NCI-H2196 (cell line): ENCODE data around the gene CENPV.

Source experiments
- DNase-seq: peaks from one replicate; lab custom pipeline; 2025; ENCODE audit not compliant: unreplicated experiment; lab: John Stamatoyannopoulos, UW

CENPV gene

DNA sequence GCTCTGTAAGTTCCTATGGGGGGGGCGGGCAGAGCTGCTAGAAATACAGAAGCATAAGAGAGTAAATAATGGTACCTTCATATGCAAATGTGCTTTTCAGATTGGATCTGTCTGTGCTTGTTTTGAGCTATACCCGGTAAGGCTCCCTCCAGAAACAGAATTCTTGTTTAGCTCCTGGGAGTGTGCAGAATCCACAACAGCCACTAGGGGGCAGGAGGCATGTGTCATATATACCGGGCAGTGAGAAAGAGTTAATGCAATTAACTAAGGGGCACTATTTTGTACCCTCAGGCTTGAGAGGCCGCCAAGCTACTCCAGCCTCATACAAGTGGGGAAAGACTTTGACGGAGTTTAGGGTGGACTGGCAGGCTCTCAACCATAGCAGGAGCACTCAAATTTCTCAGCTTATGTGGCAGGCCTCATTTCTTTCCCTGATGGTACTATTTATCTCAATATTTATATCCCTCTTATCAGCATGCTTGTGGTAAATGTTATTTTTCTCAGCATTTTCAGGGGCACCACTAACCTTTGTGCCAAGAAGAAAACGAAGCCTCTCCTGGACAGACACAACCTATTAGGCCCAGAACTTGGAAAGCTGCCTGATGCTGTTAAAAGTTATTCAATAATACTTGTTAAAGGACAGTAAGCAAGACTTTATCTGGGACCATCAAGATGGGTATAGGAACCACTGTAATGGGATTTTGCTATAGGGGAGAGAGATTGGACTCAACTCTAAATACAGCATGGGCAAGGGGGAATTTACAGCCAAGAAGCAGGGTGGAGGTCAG, 10.7 kb upstream of the CENPV start:
- peak; percentile 58 for DNase-seq

DNA sequence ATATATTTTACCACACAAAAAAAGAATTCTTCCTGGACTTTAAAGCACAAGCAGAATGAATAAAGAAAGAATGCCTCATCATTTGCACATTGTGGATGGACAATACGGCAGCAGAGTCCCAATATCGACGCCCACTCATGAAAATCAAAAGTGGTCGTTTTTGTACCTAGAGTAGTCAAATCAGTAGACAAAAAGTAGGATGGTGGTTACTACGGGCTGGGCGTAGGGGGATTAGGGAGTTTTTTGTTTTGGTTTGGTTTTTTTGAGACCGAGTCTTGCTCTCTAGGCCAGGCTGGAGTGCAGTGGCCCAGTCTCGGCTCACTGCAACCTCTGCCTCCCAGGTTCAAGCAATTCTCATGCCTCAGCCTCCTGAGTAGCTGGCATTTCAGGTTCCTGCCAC, 8.6 kb upstream of the CENPV start:
- DNase-seq = no peak

DNA sequence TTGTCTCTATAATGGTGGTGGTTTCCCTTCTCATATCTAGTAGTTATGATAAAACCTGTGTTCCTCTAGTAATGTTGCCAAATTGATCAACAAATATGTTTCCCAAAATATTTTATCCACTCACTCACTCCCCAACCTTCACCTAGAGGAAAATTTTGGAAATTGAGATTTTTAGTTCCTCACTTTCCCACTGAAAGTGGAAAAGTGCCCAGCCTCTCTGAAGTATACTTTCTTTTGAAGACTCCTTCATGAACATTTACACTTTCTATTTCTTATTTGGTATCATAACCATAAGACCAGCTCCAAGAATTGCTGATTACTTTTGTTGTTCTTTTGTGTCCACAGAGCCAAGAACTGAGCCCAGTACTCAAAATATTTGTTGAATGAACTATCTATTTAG, 5.1 kb upstream of the CENPV start:
- DNase-seq = no peak

DNA sequence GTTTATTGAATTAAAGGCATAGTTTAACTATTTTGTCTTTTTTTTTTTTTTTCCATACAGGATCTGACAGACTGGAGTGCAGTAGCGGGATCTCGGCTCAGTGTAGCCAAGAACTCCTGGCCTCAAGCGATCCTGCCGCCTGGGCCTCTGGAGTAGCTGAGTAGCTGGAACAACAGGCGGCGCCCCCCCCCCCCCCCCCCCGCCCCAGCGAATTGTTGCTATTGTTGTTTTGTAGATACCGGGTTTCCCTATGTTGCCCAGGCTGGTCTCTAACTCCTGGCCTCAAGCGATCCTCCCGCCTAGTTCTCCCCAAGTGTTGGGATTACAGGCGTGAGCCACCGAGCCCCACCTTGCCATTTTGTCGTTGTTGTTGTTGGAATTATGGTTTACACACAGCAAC, 1.3 kb upstream of the CENPV start:
- no peak for DNase-seq

DNA sequence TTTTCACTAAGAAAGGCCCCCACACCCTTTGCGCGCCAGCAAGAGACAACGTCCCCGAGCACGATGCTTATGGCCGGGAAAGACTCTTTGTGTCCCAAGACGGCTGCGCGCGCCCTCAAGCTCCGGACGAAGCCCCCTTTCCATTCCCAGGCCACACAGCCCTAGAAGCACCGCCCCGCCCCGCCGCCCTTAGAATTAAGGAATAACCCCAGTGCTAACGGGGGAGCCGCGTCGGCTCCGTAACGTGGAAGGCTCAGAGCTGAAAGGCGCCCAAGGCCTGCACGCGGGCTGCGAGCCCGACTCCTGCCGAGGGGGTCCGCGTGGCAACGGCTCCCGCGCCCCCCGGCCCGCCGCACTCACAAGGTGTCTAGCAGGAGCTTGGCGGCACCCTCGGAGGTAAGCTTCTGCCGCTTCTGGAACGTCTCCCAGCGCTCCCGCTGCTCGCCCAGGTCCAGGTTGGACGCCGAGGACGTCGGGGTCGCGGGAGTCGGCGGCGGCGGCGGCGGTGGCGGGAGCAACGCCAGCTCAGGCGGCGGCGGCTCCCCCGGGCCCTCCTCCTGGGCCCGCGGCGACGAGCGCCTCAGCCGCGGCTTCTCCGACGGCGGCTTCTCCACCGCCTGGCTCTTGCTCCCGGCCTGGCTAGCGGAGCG, 477 bp downstream of the CENPV start:
- DNase-seq = no peak

DNA sequence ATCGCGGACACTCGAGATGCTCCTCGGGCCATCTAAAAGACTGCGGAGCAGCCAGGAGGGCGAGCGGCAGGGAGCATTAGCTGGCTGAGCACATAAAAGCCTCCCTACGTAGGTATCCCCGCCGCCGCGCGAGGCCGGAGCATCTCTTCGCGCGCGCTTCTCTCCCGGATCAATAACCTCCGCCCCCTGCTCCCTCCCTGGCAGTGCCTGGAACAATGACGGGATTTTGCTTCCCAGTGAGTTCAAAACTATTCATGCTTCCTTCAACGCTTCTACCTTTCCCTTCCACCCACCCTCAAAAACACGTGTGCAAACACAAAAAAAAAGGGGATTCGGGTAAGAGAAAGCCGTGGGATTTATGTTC, 984 bp downstream of the CENPV start:
- peak; percentile 19 for DNase-seq

DNA sequence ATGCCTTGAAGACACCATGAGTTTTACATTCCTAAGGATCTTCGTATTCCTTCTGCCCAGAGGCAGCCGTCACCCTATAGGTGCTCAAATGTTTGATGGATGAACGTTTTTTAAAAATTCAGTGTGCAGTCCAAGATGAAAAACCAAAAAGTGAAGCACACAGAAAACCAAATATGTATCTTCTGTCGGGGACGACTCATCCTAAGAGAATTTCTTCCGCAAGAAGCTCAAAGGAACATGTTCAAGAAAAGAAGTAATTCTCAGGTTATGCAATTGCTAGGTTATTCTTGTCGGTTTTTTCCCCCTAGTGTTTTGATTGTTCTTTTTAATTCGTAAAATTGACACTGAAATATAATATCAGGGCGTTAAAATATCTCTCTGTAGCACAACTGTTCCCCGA, 1.4 kb downstream of the CENPV start:
- DNase-seq = no peak

DNA sequence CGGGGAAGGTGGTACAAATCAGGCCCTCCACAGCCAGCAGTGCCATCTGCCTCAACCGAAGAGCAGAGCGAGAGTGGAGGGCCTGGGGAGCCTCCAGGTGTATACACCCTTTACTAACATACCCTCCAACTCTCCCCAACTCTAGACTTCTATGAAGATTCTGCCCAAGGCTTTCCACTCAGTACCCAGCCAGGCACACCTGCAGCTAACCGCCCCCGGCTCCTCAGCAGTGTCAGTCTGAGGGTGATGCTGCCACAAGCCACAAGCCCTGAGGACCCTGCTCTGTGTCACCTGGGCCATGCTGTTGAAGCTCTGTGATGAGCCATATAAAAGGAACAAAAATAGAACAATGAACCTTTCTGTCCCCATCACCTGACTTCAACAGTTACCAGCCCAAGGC, 3.8 kb downstream of the CENPV start:
- DNase-seq = no peak

DNA sequence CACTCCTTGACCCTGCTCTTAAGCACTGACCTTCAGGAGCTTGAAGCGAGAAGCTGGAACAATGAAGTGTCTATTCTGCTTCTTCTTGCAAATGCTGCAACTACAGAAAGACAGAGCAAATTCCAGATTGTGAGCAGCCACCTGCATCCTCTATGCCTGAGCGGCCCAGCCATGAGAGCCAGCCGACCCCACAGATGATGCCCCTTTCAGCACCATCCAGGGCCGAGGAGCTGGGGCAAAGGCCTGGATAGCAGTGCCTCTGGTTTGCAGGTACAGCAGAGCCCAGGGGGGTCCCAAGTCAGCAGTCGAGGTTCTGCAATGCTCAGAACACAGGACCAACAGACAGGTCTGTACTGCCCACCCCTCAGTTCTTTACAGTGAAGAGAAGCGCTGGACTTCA, 4.7 kb downstream of the CENPV start:
- no peak for DNase-seq

DNA sequence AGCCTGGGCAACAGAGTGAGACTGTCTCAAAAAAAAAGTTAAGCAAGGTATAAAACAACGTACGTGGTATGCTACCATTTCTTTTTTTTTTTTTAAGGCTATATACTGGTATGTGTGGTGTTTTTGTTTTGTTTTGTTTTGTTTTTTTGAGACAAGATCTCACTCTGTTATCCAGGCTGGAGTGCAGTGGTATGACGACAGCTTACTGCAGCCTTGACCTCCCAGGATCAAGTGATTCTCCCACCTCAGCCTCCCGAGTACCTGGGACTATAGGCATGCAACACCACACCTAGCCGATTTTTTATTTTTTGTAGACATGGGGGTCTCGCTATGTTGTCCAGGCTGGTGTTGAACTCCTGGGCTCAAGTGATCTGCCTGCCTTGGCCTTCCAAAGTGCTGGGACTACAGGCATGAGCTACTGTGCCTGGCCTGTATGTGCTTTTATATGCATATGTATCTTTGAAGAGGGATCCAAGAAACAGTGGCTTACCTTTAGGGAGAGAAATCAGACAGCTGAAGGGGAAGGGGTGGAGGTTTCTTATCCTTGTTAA, 6.5 kb downstream of the CENPV start:
- no peak for DNase-seq

DNA sequence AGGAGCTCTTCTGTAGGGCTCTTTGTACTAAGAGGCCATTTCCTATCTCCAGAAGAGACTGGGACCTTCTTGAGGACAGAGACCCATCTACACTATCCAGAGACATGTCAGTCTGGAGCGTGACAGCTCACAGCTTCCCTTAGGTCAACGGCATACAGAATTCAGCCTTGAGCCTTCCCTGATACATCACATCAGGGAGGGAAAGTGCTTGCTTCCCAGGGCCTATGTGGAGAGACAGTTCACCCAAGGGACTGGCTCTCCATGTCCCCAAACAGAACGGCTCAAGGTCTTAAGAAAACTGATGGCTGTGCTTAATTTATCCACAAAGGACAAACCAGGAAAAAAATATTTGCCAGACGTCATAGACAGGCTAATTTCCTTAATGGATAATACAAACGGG, 7.7 kb downstream of the CENPV start:
- DNase-seq = no peak

DNA sequence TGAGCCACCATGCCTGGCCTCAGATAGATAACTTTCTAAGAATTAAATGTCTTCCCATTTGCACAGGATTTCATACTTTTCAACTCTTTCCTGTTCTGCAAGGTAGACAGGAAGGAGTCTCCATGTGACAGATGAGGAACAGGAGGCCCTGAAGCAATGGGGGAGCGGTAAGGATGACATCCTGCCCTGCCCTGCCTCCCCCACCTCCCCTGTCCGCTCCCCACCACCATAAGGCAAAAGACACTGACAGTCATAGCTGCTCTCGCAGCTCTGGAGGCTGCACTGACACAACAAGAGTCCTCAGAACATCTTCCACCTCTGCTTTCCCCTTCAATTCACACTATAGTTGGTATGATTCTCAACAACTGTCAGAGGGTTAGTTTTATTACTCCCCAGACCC, 9.7 kb downstream of the CENPV start:
- no peak for DNase-seq

DNA sequence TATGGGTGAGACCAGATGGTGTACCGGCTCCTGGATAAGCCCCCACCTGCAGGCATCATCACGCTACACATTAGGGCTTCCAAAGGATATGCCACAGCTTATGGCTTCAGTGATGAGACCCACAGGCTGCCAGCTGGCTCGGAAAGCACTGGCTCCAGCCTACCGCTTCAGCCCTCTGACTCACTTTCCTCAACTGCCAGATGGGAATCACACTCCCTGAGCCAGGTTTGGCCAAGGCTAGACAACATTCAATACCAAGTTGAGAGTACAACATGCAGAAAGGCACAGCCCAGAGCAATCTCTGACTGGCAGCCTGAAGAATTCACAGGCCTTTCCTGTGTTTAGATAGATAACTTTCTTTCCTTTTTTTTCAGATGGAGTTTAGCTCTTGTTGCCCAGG, 10.3 kb downstream of the CENPV start:
- no peak for DNase-seq

DNA sequence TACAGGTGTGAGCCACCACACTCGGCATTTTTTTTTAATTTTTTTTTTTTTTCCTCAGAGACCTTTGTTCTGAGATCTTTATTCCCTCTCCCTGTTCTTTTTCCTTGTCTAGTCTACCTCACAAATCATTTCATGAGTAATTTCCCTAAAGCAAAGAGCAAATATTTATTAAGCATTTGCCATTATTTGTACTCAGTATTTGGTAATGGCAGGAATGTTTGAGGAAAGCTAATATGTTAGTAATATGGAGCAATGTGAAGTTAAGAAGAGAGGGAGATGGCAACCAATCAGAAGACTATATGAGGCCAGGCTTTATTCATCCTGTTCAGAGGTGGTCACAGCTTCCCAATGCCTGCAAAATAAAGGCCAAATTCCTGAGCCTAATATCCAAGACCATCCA, 13.3 kb downstream of the CENPV start:
- DNase-seq = no peak

DNA sequence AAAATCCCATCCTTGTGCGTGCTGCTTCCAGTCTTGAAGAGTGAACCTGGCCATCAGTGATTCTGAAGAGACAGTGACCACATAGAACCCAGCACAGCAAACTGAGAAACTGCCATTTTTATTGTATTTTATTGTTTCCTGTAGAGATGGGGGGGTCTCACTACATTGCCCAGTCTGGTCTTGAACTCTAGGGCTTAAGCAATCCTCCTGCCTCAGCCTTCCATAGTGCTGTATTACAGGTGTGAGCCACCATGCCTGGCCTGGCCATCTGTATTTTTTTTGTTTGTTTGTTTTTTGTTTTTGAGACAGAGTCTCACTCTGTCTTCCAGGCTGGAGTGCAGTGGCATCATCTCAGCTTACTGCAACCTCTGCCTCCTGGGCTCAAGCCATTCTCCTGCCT, 13.9 kb downstream of the CENPV start:
- DNase-seq = no peak

DNA sequence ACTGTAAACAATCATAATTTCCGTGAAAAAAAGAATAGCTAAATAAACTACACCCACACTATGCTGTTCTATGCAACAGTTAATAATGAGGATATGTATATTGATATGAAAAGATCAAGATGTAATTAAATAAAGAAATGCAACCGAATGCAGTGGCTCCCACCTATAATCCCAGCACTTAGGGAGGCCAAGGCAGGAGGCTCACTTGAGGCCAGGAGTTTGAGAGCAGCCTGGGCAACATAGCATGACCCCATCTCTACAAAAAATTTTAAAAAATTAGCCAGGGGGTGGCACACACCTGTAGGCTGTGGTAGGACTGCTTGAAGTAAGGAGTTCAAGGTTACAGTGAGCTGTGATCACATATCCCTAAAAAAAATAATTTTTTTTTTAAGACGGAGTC, 14.9 kb downstream of the CENPV start:
- no peak for DNase-seq

DNA sequence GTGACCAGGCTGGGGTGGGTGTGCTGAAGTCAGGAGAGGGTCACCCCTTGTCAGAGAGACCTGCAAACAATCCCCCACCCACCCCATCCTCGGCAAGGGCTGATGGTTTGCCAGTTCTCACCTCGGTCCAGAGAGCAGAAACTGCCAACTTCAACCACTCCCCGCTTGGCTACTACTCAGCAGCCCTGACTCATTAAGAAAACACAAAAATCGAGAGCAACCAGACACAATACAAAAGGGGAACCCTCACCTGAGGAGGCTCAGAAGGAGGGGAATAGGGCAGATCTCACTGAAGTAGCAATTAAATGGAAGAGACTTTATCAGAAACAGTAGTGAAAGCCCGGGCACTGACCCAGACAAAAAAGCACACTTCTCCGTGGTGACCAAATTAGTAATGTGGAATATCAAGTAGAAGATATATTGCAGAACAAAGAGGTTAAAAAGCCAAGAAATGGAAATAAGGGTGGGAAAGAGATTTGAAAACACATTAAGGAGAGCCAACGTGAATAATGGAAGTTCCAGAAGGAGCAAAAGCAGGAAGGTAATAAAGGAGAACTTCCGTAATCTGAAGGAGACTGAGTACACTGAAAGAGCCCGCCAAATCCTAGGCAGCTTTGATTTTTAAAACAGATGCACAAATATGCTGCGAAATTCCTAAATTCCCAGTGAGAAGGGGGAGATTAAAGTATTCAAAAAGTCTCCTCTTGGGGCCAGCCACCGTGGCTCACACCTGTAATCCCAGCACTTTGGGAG, 23.6 kb downstream of the CENPV start:
- no peak for DNase-seq

DNA sequence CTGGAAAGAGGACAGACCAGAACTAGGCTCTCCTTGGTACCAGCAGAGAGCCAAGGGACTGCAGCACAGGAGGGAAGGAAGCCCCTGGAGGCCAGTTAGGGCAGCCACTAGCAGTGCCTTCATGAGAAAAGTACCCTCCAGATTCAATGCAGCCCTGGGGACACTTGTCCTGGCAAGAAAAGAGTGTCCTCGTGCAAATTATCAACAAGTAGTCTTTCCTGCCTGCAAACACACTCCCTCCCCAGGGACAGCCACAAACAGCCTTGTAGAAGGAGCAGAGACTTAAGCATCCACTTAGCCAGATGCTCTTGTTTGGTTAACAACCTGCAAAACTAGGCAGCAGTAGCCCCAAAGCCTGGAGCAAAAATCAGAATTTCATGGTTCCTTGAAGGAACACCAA, 24.3 kb downstream of the CENPV start:
- no peak for DNase-seq

DNA sequence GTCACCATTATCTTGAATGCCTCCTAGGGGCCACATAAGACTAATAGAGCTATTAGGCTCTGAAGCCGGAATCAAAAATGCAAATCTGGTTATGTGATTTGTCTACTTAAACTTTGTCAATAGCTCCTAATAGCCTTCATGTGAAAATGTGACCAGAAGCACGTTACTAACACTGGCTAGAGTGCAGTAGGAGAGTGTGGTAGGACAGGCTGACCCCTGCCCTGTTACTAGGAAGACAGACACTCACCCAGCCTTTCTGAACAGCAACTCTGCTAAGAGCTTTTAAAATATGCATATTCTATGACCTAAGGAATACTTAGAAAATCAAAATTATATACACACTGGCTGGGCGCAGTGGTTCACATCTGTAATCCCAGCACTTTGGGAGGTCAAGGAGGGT, 26.3 kb downstream of the CENPV start:
- no peak for DNase-seq

DNA sequence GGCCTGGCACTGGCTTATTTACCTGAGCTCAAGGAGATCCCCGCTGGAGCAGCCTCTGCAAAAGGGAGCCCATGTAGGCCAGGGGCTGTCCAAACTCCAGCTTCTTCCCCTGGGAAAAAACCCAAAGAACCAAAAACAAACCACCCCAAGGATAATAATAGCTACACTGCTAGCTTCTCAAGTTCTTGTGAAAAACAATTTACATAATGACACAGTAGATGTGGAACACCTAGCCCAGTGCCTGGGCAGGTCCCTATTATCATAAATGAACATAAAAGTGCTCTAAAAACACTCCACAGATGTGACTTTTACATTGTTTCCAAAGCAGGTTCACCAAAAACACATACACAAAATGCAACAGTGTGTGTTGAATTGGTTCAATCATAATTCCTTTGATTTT, 27.3 kb downstream of the CENPV start:
- no peak for DNase-seq

DNA sequence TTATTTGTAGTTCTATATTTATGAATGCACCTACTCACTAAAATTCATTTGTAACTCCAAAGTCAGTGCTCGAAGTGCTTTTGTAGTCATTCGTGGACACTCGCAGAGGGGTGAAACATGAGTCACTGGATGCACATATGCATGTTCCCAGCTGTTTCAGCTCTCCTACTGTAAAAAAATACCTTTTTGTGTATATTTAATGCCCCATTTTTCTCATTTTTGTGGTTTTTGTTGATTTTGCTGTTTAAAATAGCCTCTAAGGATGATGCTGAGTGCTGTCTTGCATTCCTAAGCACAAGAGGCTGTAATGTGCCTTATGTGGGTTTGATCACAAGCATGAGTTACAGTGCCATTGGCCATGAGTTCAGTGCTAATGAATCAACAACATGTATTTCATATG, 30.6 kb downstream of the CENPV start:
- DNase-seq = no peak

DNA sequence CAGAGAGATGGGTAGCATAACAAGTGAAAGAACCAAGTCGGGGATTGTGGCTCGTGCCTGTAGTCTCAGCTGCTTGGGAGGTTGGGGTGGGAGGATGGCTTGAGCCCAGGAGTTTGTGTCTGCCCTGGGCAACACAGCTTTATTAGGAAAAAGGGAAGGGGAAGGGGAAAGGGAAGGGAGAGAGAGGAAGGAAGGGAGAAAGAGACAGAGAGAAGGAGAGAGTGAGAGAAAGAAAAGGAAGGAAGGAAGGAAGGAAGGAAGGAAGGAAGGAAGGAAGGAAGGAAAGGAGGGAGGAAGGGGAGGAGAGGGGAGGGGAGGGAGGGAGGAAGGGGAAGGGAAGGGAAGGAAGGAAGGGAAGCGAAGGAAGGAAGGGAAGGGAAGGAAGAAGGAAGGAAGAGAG, 33.3 kb downstream of the CENPV start:
- DNase-seq = no peak
